Mesenchymal stem cell (in vitro differentiated cells and primary cell): Measurements from ENCODE around the gene SLC2A1.

Experiments used
- DNase-seq: peaks from one replicate; pipeline ENCODE4 v3.0.0-alpha.2; 2013
- H2AFZ ChIP-seq: one replicate; pipeline ENCODE4 v1.6.1; 2013; ENCODE audit warnings: low read depth, mild to moderate bottlenecking, control low read depth, inconsistent platforms, low read length, moderate library complexity
- H2AK5ac ChIP-seq: 2 replicates; pipeline ENCODE4 v1.6.1; 2013; ENCODE audit warnings: low read length, moderate library complexity, mild to moderate bottlenecking, inconsistent platforms; ENCODE audit not compliant: severe bottlenecking
- H2BK120ac ChIP-seq: one replicate; pipeline ENCODE4 v1.6.1; 2013; ENCODE audit warnings: low read depth, mild to moderate bottlenecking, inconsistent platforms, low read length, moderate library complexity
- H2BK12ac ChIP-seq, 2 experiments: one replicate each; pipeline ENCODE4 v1.6.1; 2013; ENCODE audit warnings: inconsistent platforms in 2 of 2, low read length in 2 of 2, mild to moderate bottlenecking in 2 of 2, moderate library complexity in 2 of 2, control low read depth in 1 of 2
- H2BK15ac ChIP-seq: one replicate; pipeline ENCODE4 v1.6.1; 2013; ENCODE audit warnings: mild to moderate bottlenecking, low read depth, inconsistent platforms; ENCODE audit not compliant: poor library complexity, severe bottlenecking
- H2BK5ac ChIP-seq: 2 replicates; pipeline ENCODE4 v1.6.1; 2013; ENCODE audit warnings: low read depth, mild to moderate bottlenecking, low read length, control low read depth, inconsistent platforms; ENCODE audit not compliant: poor library complexity, severe bottlenecking
- H3K14ac ChIP-seq, 2 experiments: one replicate each; pipeline ENCODE4 v1.6.1; 2013; ENCODE audit warnings: inconsistent platforms in 2 of 2, low read length in 2 of 2, control low read depth in 1 of 2, mild to moderate bottlenecking in 1 of 2, moderate library complexity in 1 of 2
- H3K18ac ChIP-seq, 2 experiments: one replicate each; pipeline ENCODE4 v1.6.1; 2013; ENCODE audit warnings: inconsistent platforms in 2 of 2, low read length in 2 of 2, control low read depth in 1 of 2, low read depth in 1 of 2, mild to moderate bottlenecking in 1 of 2
- H3K23ac ChIP-seq, 2 experiments: one replicate each; pipeline ENCODE4 v1.6.1; 2013; ENCODE audit warnings: inconsistent platforms in 2 of 2, low read length in 2 of 2, mild to moderate bottlenecking in 2 of 2, moderate library complexity in 2 of 2, control low read depth in 1 of 2
- H3K27ac ChIP-seq: 2 replicates; pipeline ENCODE4 v1.5.1; 2013; ENCODE audit warnings: mild to moderate bottlenecking, moderate library complexity, low read length, control low read depth, inconsistent platforms; ENCODE audit not compliant: poor library complexity, severe bottlenecking
- H3K27me3 ChIP-seq, 2 experiments: 2 replicates each; pipeline versions ENCODE4 v1.6.1 to v1.7.0; 2013; ENCODE audit warnings: low read length in 2 of 2, mild to moderate bottlenecking in 2 of 2, moderate library complexity in 2 of 2, control low read depth in 1 of 2, inconsistent platforms in 1 of 2; ENCODE audit not compliant: control insufficient read depth in 1 of 2, insufficient read depth in 1 of 2
- H3K36me3 ChIP-seq, 2 experiments: 2 replicates each; pipeline versions ENCODE4 v1.6.1 to v1.7.0; 2013; ENCODE audit warnings: low read length in 2 of 2, control low read depth in 1 of 2, inconsistent platforms in 1 of 2, low read depth in 1 of 2, mild to moderate bottlenecking in 1 of 2; ENCODE audit not compliant: insufficient read depth in 2 of 2, control insufficient read depth in 1 of 2
- H3K4ac ChIP-seq, 2 experiments: one replicate each; pipeline ENCODE4 v1.6.1; 2013; ENCODE audit warnings: inconsistent platforms in 2 of 2, low read length in 2 of 2, mild to moderate bottlenecking in 2 of 2, moderate library complexity in 2 of 2, control low read depth in 1 of 2, low read depth in 1 of 2
- H3K4me1 ChIP-seq: 2 replicates; pipeline ENCODE4 v1.6.1; 2013; ENCODE audit warnings: low read depth, low read length, control low read depth; ENCODE audit not compliant: control insufficient read depth, insufficient read depth
- H3K4me2 ChIP-seq: 2 replicates; pipeline ENCODE4 v1.6.1; 2013; ENCODE audit warnings: low read length, mild to moderate bottlenecking, inconsistent platforms; ENCODE audit not compliant: poor library complexity, severe bottlenecking
- H3K4me3 ChIP-seq, 2 experiments: 2 replicates each; pipeline versions ENCODE4 v1.5.1 to v1.7.0; 2013; ENCODE audit warnings: low read length in 2 of 2, mild to moderate bottlenecking in 2 of 2, control low read depth in 1 of 2, low read depth in 1 of 2; ENCODE audit not compliant: insufficient read depth in 1 of 2
- H3K79me1 ChIP-seq: replicated peaks from 2 replicates; pipeline ENCODE4 v1.6.1; 2013; ENCODE audit warnings: mild to moderate bottlenecking, control low read depth, low read length, inconsistent platforms; ENCODE audit not compliant: poor library complexity, severe bottlenecking
- H3K9ac ChIP-seq: 2 replicates; pipeline ENCODE4 v1.7.0; 2013; ENCODE audit warnings: mild to moderate bottlenecking, low read length, moderate library complexity
- H3K9me3 ChIP-seq: 2 replicates; pipeline ENCODE4 v1.7.0; 2013; ENCODE audit warnings: mild to moderate bottlenecking, low read length; ENCODE audit not compliant: control insufficient read depth
- H4K8ac ChIP-seq: one replicate; pipeline ENCODE4 v1.6.1; 2013; ENCODE audit warnings: inconsistent platforms, mild to moderate bottlenecking, low read length, moderate library complexity
- H4K91ac ChIP-seq: one replicate; pipeline ENCODE4 v1.6.1; 2013; ENCODE audit warnings: mild to moderate bottlenecking, low read length, inconsistent platforms
- WGBS: methylation state at CpG from one replicate; pipeline ENCODE4 v1.1.7; 2013; ENCODE audit warnings: mixed read lengths; 5-methylcytosine and 5-hydroxymethylcytosine counted together

The SLC2A1 gene

DNA sequence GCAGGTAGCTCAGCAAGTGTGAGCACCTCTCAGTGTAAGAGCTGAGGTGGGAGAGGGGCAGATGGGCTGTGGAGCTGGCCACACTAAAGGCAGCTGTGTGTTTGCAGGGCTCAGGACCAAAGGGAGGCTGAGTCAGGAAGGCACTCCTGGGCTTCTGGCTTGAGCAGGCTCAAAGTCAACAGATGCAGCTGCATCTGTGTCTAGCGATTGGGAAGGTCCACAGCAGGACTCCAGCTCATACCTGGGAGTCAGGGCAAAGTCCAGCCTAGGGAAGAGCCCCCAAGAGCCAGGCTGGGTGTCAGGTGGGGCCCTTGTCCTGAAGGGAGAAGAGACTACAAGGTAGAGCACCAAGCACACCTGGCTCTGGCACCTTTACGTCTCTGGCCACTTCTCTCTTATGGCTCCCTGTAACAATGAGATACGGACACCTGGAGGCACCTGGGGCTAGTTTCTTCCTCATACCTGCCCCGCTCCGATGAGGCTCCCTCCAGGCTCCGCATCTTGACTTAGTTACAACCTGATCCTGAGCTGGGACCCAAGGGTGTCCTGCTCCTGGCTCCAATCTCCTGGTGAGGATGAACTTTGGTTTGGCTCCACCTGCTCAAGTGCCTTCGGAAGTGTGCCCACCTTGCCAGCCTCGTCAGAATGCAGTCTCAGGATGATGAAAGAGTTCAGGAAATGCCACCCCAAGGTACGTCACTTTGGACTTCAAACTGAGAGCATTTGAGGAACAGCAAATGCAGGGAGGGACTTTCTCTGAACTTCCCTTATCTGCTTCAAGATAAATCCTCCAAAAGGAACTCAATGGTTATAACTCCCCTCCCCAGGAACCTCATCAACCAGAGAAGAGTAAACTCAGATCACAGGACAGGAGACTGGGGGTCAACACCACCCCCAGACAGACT is 21.5 kb upstream of the SLC2A1 start:
- Histone ChIP-seq H2AFZ (no peak overlapping the region), H3K9me3 (no peaks in the 10 kb centered on the region), H3K18ac (no peak overlapping the region), H3K27me3 (peaks cover 0 to 5% of the 10 kb centered on the region in 2 experiments), H2BK5ac (no peak overlapping the region), H3K9ac (no peak overlapping the region), H2BK15ac (no peak overlapping the region), H2BK120ac (no peak overlapping the region), H4K8ac (no peak overlapping the region), H4K91ac (no peak overlapping the region), H3K4me3 (no peak overlapping the region), H3K36me3 (peaks cover 0 to 15% of the 10 kb centered on the region in 2 experiments), H2AK5ac (peak overlapping the region; percentile 8), H3K4me2 (no peak overlapping the region), H3K14ac (no peak overlapping the region), H3K4ac (no peak overlapping the region), H2BK12ac (peak overlapping the region in 1 of 2 experiments; percentile 79), H3K23ac (no peak overlapping the region), H3K79me1 (no peaks in the 10 kb centered on the region), H3K27ac (no peak overlapping the region), H3K4me1 (peaks cover 19% of the 10 kb centered on the region)
- DNase-seq: no peak
- WGBS: 89% methylated on average over 9 of the region's 9 CpGs

- Histone ChIP-seq H2BK120ac (no peak overlapping the region), H2AFZ (no peak overlapping the region), H3K27me3 (peaks cover 0 to 5% of the 10 kb centered on the region in 2 experiments), H2BK15ac (no peak overlapping the region), H3K27ac (peak overlapping the region; percentile 83), H3K14ac (no peak overlapping the region), H3K4me1 (peaks cover 23% of the 10 kb centered on the region), H3K23ac (no peak overlapping the region), H3K36me3 (peaks cover 0 to 7% of the 10 kb centered on the region in 2 experiments), H4K91ac (peak overlapping the region; percentile 18), H3K4me2 (peak overlapping the region; percentile 33), H3K18ac (peak overlapping the region in 1 of 2 experiments; percentile 6), H4K8ac (peak overlapping the region; percentile 35), H2AK5ac (no peak overlapping the region), H3K79me1 (no peaks in the 10 kb centered on the region), H3K4me3 (no peak overlapping the region), H3K4ac (no peak overlapping the region), H3K9ac (no peak overlapping the region), H2BK5ac (no peak overlapping the region), H2BK12ac (peak overlapping the region in 1 of 2 experiments; percentile 29), H3K9me3 (no peaks in the 10 kb centered on the region)
- WGBS: 58% methylated on average over 2 of the region's 2 CpGs
- no peak for DNase-seq
These were observed 20.4 kb upstream of the SLC2A1 start for GRCh38 chr1:42979036-42979430.

DNA sequence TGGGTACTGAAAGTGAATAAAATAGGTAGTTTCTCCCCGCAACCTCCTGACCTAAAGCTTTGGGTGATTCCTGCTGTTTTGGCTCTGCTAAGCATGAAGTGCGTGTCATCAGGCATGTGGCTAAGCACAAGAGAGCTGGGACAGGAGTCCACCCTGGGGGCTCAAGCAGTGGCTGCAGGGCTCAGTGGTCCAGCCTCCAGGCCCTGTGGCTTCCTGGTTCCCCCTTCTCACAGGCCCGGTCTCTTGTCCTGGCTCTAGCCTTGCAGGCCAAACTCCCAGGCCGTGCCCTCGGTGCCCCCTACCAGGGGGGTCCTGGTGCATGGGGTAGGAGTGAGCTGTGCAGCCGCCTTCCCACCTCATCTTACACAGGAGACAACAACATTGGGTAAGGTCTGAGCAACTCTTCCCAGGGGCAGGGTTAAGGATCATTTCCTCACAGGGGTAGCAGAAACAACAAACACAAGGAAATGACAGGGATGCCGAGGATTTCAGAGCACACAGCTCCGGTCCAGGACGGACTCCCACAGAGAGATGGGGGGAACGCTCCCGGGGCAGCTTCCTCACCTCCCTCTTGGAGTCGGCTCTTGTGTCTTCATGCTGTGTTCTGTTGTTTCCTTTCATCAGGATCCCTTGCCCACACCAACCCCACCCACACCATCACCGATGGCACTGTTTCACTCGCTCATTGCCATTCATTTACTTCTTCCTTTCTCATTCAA is 19.8 kb upstream of the SLC2A1 start:
- no peak overlapping the region for H3K23ac ChIP-seq
- peaks cover 24% of the 10 kb centered on the region for H3K4me1 ChIP-seq
- H2BK5ac ChIP-seq: peak overlapping the region; percentile 39
- no peak overlapping the region for H3K4me3 ChIP-seq
- no peak overlapping the region for H3K9ac ChIP-seq
- peak overlapping the region; percentile 33 for H3K4me2 ChIP-seq
- no peak overlapping the region for H3K4ac ChIP-seq
- DNase-seq: peak; percentile 44
- H2BK15ac ChIP-seq: no peak overlapping the region
- no peak overlapping the region for H3K14ac ChIP-seq
- H3K9me3 ChIP-seq: no peaks in the 10 kb centered on the region
- H3K18ac ChIP-seq: peak overlapping the region; percentile 6 to 22
- H3K27ac ChIP-seq: peak overlapping the region; percentile 83
- H2BK12ac ChIP-seq: peak overlapping the region; percentile 33 to 57
- H3K79me1 ChIP-seq: no peaks in the 10 kb centered on the region
- H2BK120ac ChIP-seq: peak overlapping the region; percentile 11
- peak overlapping the region; percentile 6 for H2AFZ ChIP-seq
- peaks cover 0 to 5% of the 10 kb centered on the region in 2 experiments for H3K27me3 ChIP-seq
- H2AK5ac ChIP-seq: peak overlapping the region; percentile 69
- peak overlapping the region; percentile 18 for H4K91ac ChIP-seq
- 39% methylated on average over 14 of the region's 14 CpGs for WGBS
- H4K8ac ChIP-seq: peak overlapping the region; percentile 53
- H3K36me3 ChIP-seq: peaks cover 0 to 7% of the 10 kb centered on the region in 2 experiments

DNA sequence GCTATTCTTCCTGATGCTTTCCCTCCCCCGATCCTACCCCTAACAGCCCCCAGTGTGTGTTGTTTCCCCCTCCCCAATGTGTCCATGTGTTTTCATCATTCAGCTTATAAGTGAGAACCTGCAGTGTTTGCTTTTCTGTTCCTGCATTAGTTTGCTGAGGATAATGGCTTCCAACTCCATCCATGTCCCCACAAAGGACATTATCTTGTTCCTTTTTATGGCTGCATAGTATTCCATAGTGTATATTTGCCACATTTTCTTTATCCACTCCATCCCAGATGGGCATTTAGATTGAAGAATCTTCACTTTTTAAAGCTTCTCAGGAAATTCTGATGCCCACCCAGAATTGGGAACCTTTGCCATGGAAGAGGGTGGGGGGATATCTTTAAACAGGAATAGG is 19.0 kb upstream of the SLC2A1 start:
- no peaks in the 10 kb centered on the region for H3K9me3 ChIP-seq
- no peak overlapping the region for H4K8ac ChIP-seq
- H3K14ac ChIP-seq: no peak overlapping the region
- no peak overlapping the region for H2BK120ac ChIP-seq
- peak overlapping the region; percentile 13 for H2BK15ac ChIP-seq
- 83% methylated on average over 1 of the region's 1 CpG for WGBS
- no peak overlapping the region for H2BK12ac ChIP-seq
- no peak overlapping the region for H3K4me2 ChIP-seq
- peak overlapping the region; percentile 3 for H2AK5ac ChIP-seq
- H3K79me1 ChIP-seq: no peaks in the 10 kb centered on the region
- H3K4me1 ChIP-seq: peaks cover 27% of the 10 kb centered on the region
- no peak overlapping the region for H3K18ac ChIP-seq
- H3K27ac ChIP-seq: peak overlapping the region; percentile 83
- H3K27me3 ChIP-seq: peaks cover 0 to 5% of the 10 kb centered on the region in 2 experiments
- no peak for DNase-seq
- H2AFZ ChIP-seq: no peak overlapping the region
- H3K36me3 ChIP-seq: peaks cover 0 to 7% of the 10 kb centered on the region in 2 experiments
- no peak overlapping the region for H3K23ac ChIP-seq
- H4K91ac ChIP-seq: no peak overlapping the region
- H3K9ac ChIP-seq: no peak overlapping the region
- H3K4ac ChIP-seq: no peak overlapping the region
- no peak overlapping the region for H2BK5ac ChIP-seq
- no peak overlapping the region for H3K4me3 ChIP-seq
